HepG2 (cell line): ENCODE results near the gene RASSF8. TPM values are rescaled to one million over a fixed set of nuclear protein-coding genes. Genes with fewer than 3 reads are reported as not detected.

Source experiments
- ATAC-seq: fragments of 200-7000 bp; cut with Tn5 transposase; 3 replicates; pipeline ENCODE4 v1.9.1; 2020; ENCODE audit warnings: mild to moderate bottlenecking, moderate library complexity
- BruUV-seq: library from RNA; stranded (reverse); fragments of 400-500 nt; replicated peaks from 2 replicates; lab custom pipeline; 2021; lab: Mats Ljungman, UMichigan
- CTCF ChIA-PET: fragments of 300-600 bp; formaldehyde crosslinking; extraction: SDS; loops from one replicate; lab custom pipeline; 2021; ENCODE audit warnings: low total read pairs, inconsistent platforms, low intra/inter-chr PET ratio; lab: Yijun Ruan, JAX
- POLR2A ChIA-PET: fragments of 350-600 bp; sonication (Branson Sonifier 250); formaldehyde crosslinking; loops from one replicate; lab custom pipeline; 2020; ENCODE audit warnings: antibody characterized with exemption, inconsistent platforms; lab: Yijun Ruan, JAX
- DNase-seq: peaks from one replicate; pipeline ENCODE4 v3.0.0-alpha.2; 2015; ENCODE audit warnings: low spot score
- FAIRE-seq: peaks from 3 replicates; lab custom pipeline; 2011; peaks lifted over from hg19 to GRCh38; lab: Jason Lieb, UNC
- H2AFZ ChIP-seq: one replicate; pipeline ENCODE4 v1.6.1; 2011; ENCODE audit warnings: low read length, inconsistent platforms
- H3K27ac ChIP-seq: fragments of 300-600 bp; 3 replicates; pipeline ENCODE4 v1.8.0; 2011; ENCODE audit warnings: mixed run types, mild to moderate bottlenecking, mixed read lengths, low read length, inconsistent platforms; ENCODE audit not compliant: insufficient read depth; ENCODE audit errors: extremely low read length
- H3K27me3 ChIP-seq, 2 experiments: fragments of 200-600 bp in 1 of 2; 2 replicates in 1 of 2; 3 replicates in 1 of 2; pipeline versions ENCODE4 v1.6.0 to v1.8.0; 2011; ENCODE audit warnings: low read length in 2 of 2, mild to moderate bottlenecking in 2 of 2, moderate library complexity in 2 of 2, inconsistent platforms in 1 of 2; ENCODE audit not compliant: insufficient read depth in 2 of 2, control insufficient read depth in 1 of 2
- H3K36me3 ChIP-seq, 2 experiments: fragments of 200-600 bp in 1 of 2; replicated peaks in 1 of 2; 2 replicates in 1 of 2; 3 replicates in 1 of 2; pipeline versions ENCODE4 v1.5.1 to v1.8.0; 2011; ENCODE audit warnings: low read length in 2 of 2, inconsistent platforms in 1 of 2; ENCODE audit not compliant: insufficient read depth in 2 of 2, control insufficient read depth in 1 of 2
- H3K4me1 ChIP-seq: 2 replicates; pipeline ENCODE4 v1.5.1; 2012; ENCODE audit warnings: low read length, inconsistent platforms; ENCODE audit not compliant: insufficient read depth
- H3K4me2 ChIP-seq: 2 replicates; pipeline ENCODE4 v1.6.0; 2011; ENCODE audit warnings: low read depth, low read length, inconsistent platforms
- H3K4me3 ChIP-seq, 3 experiments: fragments of 200-600 bp in 1 of 3; sonication (generic), shearing (Covaris generic) in 1 of 3; replicated peaks in 1 of 3; 2 replicates each; pipeline ENCODE4 v1.5.1; 2011 to 2016; ENCODE audit warnings: low read length in 3 of 3, inconsistent platforms in 2 of 3, low read depth in 2 of 3, mild to moderate bottlenecking in 2 of 3, control low read depth in 1 of 3, mixed read lengths in 1 of 3; ENCODE audit not compliant: insufficient read depth in 1 of 3
- H3K79me2 ChIP-seq: one replicate; pipeline ENCODE4 v1.6.1; 2011; ENCODE audit warnings: low read length, inconsistent platforms; ENCODE audit not compliant: insufficient read depth
- H3K9ac ChIP-seq: 2 replicates; pipeline ENCODE4 v1.6.0; 2011; ENCODE audit warnings: mild to moderate bottlenecking, low read depth, low read length, inconsistent platforms; ENCODE audit not compliant: insufficient read depth
- H3K9me3 ChIP-seq: 2 replicates; pipeline ENCODE4 v1.5.1; 2012; ENCODE audit warnings: mild to moderate bottlenecking, low read length
- H4K20me1 ChIP-seq: 2 replicates; pipeline ENCODE4 v1.6.0; 2011; ENCODE audit warnings: inconsistent platforms, mild to moderate bottlenecking, low read length, moderate library complexity; ENCODE audit not compliant: insufficient read depth
- HCFC1 ChIP-seq: fragments of 150-350 bp; IDR thresholded peaks from 2 replicates; pipeline ENCODE4 v1.6.1; 2014; ENCODE audit warnings: low read depth, low read length
- PHB2 ChIP-seq: fragments of 450-650 bp; IDR thresholded peaks from 2 replicates; pipeline ENCODE4 v1.6.1; 2018; ENCODE audit not compliant: partially characterized antibody
- PRPF4 ChIP-seq: fragments of 200-400 bp; formaldehyde crosslinking; IDR thresholded peaks from 2 replicates; pipeline ENCODE4 v1.6.1; 2016; ENCODE audit warnings: low read length, low read depth; ENCODE audit not compliant: poor library complexity, severe bottlenecking
- ZBTB21 ChIP-seq: sonication (generic); formaldehyde crosslinking; IDR thresholded peaks from 2 replicates; pipeline ENCODE4 v1.4.0; 2020; ENCODE audit warnings: missing genetic modification reagents
- ZMAT3 ChIP-seq: sonication (generic); formaldehyde crosslinking; conservative IDR thresholded peaks from 2 replicates; pipeline ENCODE4 v1.7.0; 2021; ENCODE audit warnings: missing genetic modification reagents
- ZNF383 ChIP-seq: sonication (generic); formaldehyde crosslinking; IDR thresholded peaks from 2 replicates; pipeline ENCODE4 v1.4.0; 2020; ENCODE audit warnings: missing genetic modification reagents, mild to moderate bottlenecking, borderline replicate concordance
- WGBS: methylation state at CpG from one replicate; pipeline ENCODE4 v1.1.6; 2017; ENCODE audit warnings: low lambda C conversion rate; 5-methylcytosine and 5-hydroxymethylcytosine counted together
- in situ Hi-C: cut with HindIII; loops from 2 replicates; pipeline ENCODE4 v1.10.0; 2017; ENCODE audit warnings: low pct_unique_long_range_greater_than_20kb; ENCODE audit not compliant: extremely low pct_ligation_motif_present
- intact Hi-C: fragments of 100-400 bp; cut with micrococcal nuclease; formaldehyde crosslinking; loops from one replicate; pipeline ENCODE4 v1.10.0; 2022; ENCODE audit not compliant: unreplicated experiment
- polyA plus RNA-seq, 8 experiments: library from polyadenylated mRNA; depleted of rRNA in 3 of 8; stranded (reverse) in 7 of 8; unstranded in 1 of 8; fragments of >200 nt; fragmentation: Illumina TruSeq in 4 of 8; extraction: Trizol in 4 of 8; gene quantifications; 2 replicates each; pipeline versions ENCODE4 v1.2.1 to v1.2.3, GENCODE V29; 2011 to 2016; ENCODE audit warnings: low read depth in 4 of 8, missing spikeins in 1 of 8, mixed read lengths in 1 of 8; ENCODE audit not compliant: insufficient read depth in 1 of 8
- total RNA-seq, 5 experiments: library from RNA; depleted of rRNA; stranded (reverse); fragments of >200 nt; fragmentation: Illumina TruSeq; extraction: Trizol; gene quantifications; 2 replicates each; pipeline ENCODE4 v1.2.3, GENCODE V29; 2016; ENCODE audit warnings: low read depth in 1 of 5
- TF ChIP-seq, protein P1 (sequence below): sonication (generic); formaldehyde crosslinking; IDR thresholded peaks from 2 replicates; pipeline ENCODE4 v1.4.0; 2020; ENCODE audit warnings: missing genetic modification reagents, borderline replicate concordance
- TF ChIP-seq, protein P2 (sequence below): IDR thresholded peaks from 2 replicates; pipeline ENCODE4 v1.6.1; 2016; ENCODE audit warnings: low read depth, control low read depth
- TF ChIP-seq, protein P3 (sequence below): sonication (generic); formaldehyde crosslinking; IDR thresholded peaks from 2 replicates; pipeline ENCODE4 v1.8.0; 2022; ENCODE audit warnings: mild to moderate bottlenecking, missing genetic modification reagents, moderate library complexity
- TF ChIP-seq, protein P4 (sequence below): sonication (generic); formaldehyde crosslinking; IDR thresholded peaks from 2 replicates; pipeline ENCODE4 v1.4.0; 2020; ENCODE audit warnings: missing genetic modification reagents, borderline replicate concordance

RASSF8 gene
- total and polyA plus RNA-seq, 2 of the 13 experiments (the other 11 are each of a cell fraction or from before 2014, with no cell fraction given): 0.82 to 9.2 TPM

DNA sequence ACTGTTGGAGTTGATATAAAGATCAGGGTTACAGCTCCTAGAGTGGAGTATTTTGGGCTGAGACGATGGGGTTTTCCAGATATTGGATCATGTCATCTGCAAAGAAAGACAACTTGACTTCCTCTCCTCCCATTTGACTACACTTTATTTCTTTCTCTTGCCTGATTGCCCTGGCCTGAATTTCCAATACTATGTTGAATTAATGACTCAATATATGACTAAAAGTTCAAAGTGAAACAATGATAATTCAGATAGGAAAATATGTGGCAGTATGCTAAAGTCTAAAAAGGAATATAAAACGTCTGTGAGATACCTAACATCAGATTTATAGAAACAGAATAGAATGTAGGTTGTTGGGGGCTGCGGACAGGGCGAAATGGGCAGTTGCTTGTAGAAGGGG is 94.2 kb downstream of the RASSF8 start (continued):
- TF ChIP-seq, protein P1, sequence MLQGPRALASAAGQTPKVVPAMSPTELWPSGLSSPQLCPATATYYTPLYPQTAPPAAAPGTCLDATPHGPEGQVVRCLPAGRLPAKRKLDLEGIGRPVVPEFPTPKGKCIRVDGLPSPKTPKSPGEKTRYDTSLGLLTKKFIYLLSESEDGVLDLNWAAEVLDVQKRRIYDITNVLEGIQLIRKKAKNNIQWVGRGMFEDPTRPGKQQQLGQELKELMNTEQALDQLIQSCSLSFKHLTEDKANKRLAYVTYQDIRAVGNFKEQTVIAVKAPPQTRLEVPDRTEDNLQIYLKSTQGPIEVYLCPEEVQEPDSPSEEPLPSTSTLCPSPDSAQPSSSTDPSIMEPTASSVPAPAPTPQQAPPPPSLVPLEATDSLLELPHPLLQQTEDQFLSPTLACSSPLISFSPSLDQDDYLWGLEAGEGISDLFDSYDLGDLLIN (CRISPR knock-in tag): no peak

DNA sequence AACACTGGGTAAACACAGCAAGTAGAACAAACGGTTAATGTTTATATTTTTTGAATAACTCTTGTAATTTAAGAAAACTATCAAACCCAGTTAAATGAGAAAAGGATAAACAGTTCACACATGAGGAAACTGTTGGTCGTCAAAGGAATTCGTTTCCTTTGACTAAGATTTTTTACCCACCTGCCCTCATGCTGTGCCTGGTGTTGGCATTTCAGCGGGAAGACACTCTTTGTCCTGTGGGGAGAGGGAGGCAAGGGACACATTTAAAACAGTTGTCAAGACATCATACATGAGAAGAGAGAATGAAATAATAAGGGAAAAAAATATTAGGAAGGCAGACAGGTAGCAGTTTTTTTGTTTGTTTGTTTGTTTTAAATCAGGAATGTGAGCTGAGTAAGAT is 95.9 kb downstream of the RASSF8 start:
- no peak overlapping the region for H3K4me2 ChIP-seq
- in situ Hi-C loops: no loop called here

More for the DNA sequence above, 95.9 kb downstream of the RASSF8 start:
- Histone ChIP-seq H3K79me2 (no peaks in the 10 kb centered on the region), H4K20me1 (no peaks in the 10 kb centered on the region), H2AFZ (no peak overlapping the region), H3K4me3 (no peak overlapping the region), H3K27me3 (no peaks in the 10 kb centered on the region), H3K36me3 (no peaks in the 10 kb centered on the region), H3K9ac (no peak overlapping the region), H3K9me3 (no peaks in the 10 kb centered on the region), H3K4me1 (no peaks in the 10 kb centered on the region), H3K27ac (no peak overlapping the region)
- no peak for DNase-seq
- CTCF ChIA-PET: no interaction called here
- POLR2A ChIA-PET: no interaction called here
- no peak for ATAC-seq
- no peak for FAIRE-seq
- intact Hi-C loops: no loop called here
- no TSS peak for BruUV-seq
- WGBS: 49% methylated on average over 4 of the region's 4 CpGs
- no peak for TF ChIP-seq PRPF4
- no peak for TF ChIP-seq ZBTB21
- TF ChIP-seq, protein P2, sequence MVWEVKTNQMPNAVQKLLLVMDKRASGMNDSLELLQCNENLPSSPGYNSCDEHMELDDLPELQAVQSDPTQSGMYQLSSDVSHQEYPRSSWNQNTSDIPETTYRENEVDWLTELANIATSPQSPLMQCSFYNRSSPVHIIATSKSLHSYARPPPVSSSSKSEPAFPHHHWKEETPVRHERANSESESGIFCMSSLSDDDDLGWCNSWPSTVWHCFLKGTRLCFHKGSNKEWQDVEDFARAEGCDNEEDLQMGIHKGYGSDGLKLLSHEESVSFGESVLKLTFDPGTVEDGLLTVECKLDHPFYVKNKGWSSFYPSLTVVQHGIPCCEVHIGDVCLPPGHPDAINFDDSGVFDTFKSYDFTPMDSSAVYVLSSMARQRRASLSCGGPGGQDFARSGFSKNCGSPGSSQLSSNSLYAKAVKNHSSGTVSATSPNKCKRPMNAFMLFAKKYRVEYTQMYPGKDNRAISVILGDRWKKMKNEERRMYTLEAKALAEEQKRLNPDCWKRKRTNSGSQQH (CRISPR knock-in tag): no peak
- TF ChIP-seq, protein P3, sequence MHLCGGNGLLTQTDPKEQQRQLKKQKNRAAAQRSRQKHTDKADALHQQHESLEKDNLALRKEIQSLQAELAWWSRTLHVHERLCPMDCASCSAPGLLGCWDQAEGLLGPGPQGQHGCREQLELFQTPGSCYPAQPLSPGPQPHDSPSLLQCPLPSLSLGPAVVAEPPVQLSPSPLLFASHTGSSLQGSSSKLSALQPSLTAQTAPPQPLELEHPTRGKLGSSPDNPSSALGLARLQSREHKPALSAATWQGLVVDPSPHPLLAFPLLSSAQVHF: no peak
- TF ChIP-seq HCFC1: no peak
- TF ChIP-seq, protein P4, sequence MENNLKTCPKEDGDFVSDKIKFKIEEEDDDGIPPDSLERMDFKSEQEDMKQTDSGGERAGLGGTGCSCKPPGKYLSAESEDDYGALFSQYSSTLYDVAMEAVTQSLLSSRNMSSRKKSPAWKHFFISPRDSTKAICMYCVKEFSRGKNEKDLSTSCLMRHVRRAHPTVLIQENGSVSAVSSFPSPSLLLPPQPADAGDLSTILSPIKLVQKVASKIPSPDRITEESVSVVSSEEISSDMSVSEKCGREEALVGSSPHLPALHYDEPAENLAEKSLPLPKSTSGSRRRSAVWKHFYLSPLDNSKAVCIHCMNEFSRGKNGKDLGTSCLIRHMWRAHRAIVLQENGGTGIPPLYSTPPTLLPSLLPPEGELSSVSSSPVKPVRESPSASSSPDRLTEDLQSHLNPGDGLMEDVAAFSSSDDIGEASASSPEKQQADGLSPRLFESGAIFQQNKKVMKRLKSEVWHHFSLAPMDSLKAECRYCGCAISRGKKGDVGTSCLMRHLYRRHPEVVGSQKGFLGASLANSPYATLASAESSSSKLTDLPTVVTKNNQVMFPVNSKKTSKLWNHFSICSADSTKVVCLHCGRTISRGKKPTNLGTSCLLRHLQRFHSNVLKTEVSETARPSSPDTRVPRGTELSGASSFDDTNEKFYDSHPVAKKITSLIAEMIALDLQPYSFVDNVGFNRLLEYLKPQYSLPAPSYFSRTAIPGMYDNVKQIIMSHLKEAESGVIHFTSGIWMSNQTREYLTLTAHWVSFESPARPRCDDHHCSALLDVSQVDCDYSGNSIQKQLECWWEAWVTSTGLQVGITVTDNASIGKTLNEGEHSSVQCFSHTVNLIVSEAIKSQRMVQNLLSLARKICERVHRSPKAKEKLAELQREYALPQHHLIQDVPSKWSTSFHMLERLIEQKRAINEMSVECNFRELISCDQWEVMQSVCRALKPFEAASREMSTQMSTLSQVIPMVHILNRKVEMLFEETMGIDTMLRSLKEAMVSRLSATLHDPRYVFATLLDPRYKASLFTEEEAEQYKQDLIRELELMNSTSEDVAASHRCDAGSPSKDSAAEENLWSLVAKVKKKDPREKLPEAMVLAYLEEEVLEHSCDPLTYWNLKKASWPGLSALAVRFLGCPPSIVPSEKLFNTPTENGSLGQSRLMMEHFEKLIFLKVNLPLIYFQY (CRISPR knock-in tag): no peak
- no peak for TF ChIP-seq ZNF383
- TF ChIP-seq ZMAT3 (CRISPR knock-in tag): no peak
- no peak for TF ChIP-seq PHB2
